ENCODE data around the gene LRBA.
A peak's percentile ranks its signal among the peaks of the same experiment; 100 is the strongest.

The LRBA gene

GRCh38 chr4:150769248-150769647 lies 245.8 kb downstream of the LRBA start:
- ChIA-PET POLR2A (ENCODE audit: low non-redundant PET) (no interaction called here), CTCF (no interaction called here)
- DNase-seq (ENCODE audit: low spot score): peak; percentile 41
- H3K27ac ChIP-seq: no peak overlapping the region
- TF ChIP-seq CTCF (conservative IDR thresholded peaks at IDR 0.05; ENCODE audit: low read depth): no peak

- POLR2A ChIA-PET (ENCODE audit: low non-redundant PET): no interaction called here
- CTCF ChIA-PET: no interaction called here
- H3K27ac ChIP-seq: no peak overlapping the region
- DNase-seq (ENCODE audit: low spot score): no peak
- no peak for TF ChIP-seq CTCF (conservative IDR thresholded peaks at IDR 0.05; ENCODE audit: low read depth)
These were observed 246.6 kb downstream of the LRBA start for GRCh38 chr4:150768497-150768896.

GRCh38 chr4:150765216-150765615 lies 249.9 kb downstream of the LRBA start:
- no peak for DNase-seq (ENCODE audit: low spot score)
- ChIA-PET CTCF (no interaction called here), POLR2A (ENCODE audit: low non-redundant PET) (no interaction called here)
- no peak for TF ChIP-seq CTCF (conservative IDR thresholded peaks at IDR 0.05; ENCODE audit: low read depth)
- no peak overlapping the region for H3K27ac ChIP-seq

- ChIA-PET POLR2A (ENCODE audit: low non-redundant PET) (no interaction called here), CTCF (no interaction called here)
- H3K27ac ChIP-seq: no peak overlapping the region
- TF ChIP-seq CTCF (conservative IDR thresholded peaks at IDR 0.05; ENCODE audit: low read depth): no peak
- no peak for DNase-seq (ENCODE audit: low spot score)
These were observed 263.4 kb downstream of the LRBA start for GRCh38 chr4:150751648-150752047.

- POLR2A ChIA-PET (ENCODE audit: low non-redundant PET): no interaction called here
- CTCF ChIA-PET: no interaction called here
- TF ChIP-seq CTCF (conservative IDR thresholded peaks at IDR 0.05; ENCODE audit: low read depth): no peak
- no peak for DNase-seq (ENCODE audit: low spot score)
- H3K27ac ChIP-seq: no peak overlapping the region
These were observed 264.3 kb downstream of the LRBA start for GRCh38 chr4:150750824-150751223.

- POLR2A ChIA-PET (ENCODE audit: low non-redundant PET): no interaction called here
These were observed 268.9 kb downstream of the LRBA start for GRCh38 chr4:150746156-150746555.

More at GRCh38 chr4:150746156-150746555, 268.9 kb downstream of the LRBA start:
- peak; percentile 8 for DNase-seq (ENCODE audit: low spot score)
- CTCF ChIA-PET: interaction anchor here (0.7 kb wide), 2 partner anchors 99 to 1080 kb away, joined by 3 to 5 read pairs; no protein-coding TSS in a partner anchor
- no peak overlapping the region for H3K27ac ChIP-seq
- no peak for TF ChIP-seq CTCF (conservative IDR thresholded peaks at IDR 0.05; ENCODE audit: low read depth)

Data from RWPE1 (cell line).